Lower lobe of right lung (tissue), 2 donors: ENCODE data around the gene AKT1S1. TPM values are rescaled to one million over a fixed set of nuclear protein-coding genes. Genes with fewer than 3 reads are reported as not detected.
A peak's percentile ranks its signal among the peaks of the same experiment; 100 is the strongest.

Source experiments
- ATAC-seq, 2 donors: fragments of 200-7000 bp; cut with Tn5 transposase; one replicate each; pipeline ENCODE4 v1.9.1; 2020 to 2022; ENCODE audit warnings: mild to moderate bottlenecking in 2 of 2, moderate library complexity in 2 of 2
- DNase-seq: peaks from one replicate; pipeline ENCODE4 v3.0.0-alpha.2; 2020
- H3K27ac ChIP-seq: fragments of 200-600 bp; one replicate; pipeline ENCODE4 v1.8.0; 2022
- H3K27me3 ChIP-seq: fragments of 200-600 bp; one replicate; pipeline ENCODE4 v1.8.0; 2022; ENCODE audit warnings: low read depth
- H3K36me3 ChIP-seq: fragments of 200-600 bp; one replicate; pipeline ENCODE4 v1.8.0; 2022; ENCODE audit warnings: mild to moderate bottlenecking
- H3K4me1 ChIP-seq: fragments of 200-600 bp; one replicate; pipeline ENCODE4 v1.8.0; 2022
- H3K4me3 ChIP-seq: fragments of 200-600 bp; one replicate; pipeline ENCODE4 v1.8.0; 2022; ENCODE audit warnings: mild to moderate bottlenecking
- H3K9me3 ChIP-seq: fragments of 200-600 bp; one replicate; pipeline ENCODE4 v1.8.0; 2022
- intact Hi-C: fragments of 100-400 bp; cut with DNase I; formaldehyde crosslinking; loops from one replicate; pipeline ENCODE4 v1.11.0; 2022
- total RNA-seq: library from RNA; stranded (reverse); fragmentation: NEBNext Ultra II Directional; extraction: Animal tissue kit (Norgen Biotek cat#: 25700); gene quantifications from one replicate; pipeline ENCODE4 v1.2.1, GENCODE V29; 2021
- TF ChIP-seq, protein P1 (sequence below): fragments of 200-600 bp; IDR thresholded peaks from one replicate; pipeline ENCODE4 v1.8.0; 2022; ENCODE audit warnings: antibody characterized with exemption, mild to moderate bottlenecking
- donor health status: DM: no; HTN: yes; CAD: no; lungs with severe emphysema.

AKT1S1 gene
- total RNA-seq, 1 donor from 2014 or later = 29.7 TPM

DNA sequence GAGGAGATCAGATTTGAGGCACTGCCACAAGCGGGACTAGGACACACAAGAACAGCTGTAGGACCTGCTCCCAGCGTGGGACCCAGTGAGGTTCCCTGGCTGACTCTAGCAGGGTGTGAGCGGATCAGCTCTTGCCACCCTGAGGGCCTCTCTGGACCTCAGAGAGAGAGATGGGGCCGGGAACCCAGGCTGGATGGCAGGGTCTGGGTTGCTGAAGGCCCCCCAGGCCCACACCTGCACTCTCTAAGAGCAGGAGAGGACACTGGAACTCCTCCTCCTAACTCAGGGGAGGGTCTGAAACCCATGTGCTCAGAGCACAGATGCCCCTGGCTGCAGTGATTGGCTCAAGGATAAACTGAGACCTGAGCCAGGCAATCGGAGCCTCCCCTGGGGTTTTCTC is 33.0 kb upstream of the AKT1S1 start:
- Histone ChIP-seq H3K4me3 (no peak overlapping the region), H3K36me3 (peaks cover 59% of the 10 kb centered on the region), H3K9me3 (no peaks in the 10 kb centered on the region), H3K27me3 (no peaks in the 10 kb centered on the region), H3K27ac (peak overlapping the region; percentile 18), H3K4me1 (peaks cover 22% of the 10 kb centered on the region)
- intact Hi-C loops = no loop called here
- DNase-seq (no peak), ATAC-seq (no peak)
- TF ChIP-seq, protein P1, sequence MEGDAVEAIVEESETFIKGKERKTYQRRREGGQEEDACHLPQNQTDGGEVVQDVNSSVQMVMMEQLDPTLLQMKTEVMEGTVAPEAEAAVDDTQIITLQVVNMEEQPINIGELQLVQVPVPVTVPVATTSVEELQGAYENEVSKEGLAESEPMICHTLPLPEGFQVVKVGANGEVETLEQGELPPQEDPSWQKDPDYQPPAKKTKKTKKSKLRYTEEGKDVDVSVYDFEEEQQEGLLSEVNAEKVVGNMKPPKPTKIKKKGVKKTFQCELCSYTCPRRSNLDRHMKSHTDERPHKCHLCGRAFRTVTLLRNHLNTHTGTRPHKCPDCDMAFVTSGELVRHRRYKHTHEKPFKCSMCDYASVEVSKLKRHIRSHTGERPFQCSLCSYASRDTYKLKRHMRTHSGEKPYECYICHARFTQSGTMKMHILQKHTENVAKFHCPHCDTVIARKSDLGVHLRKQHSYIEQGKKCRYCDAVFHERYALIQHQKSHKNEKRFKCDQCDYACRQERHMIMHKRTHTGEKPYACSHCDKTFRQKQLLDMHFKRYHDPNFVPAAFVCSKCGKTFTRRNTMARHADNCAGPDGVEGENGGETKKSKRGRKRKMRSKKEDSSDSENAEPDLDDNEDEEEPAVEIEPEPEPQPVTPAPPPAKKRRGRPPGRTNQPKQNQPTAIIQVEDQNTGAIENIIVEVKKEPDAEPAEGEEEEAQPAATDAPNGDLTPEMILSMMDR = no peak

DNA sequence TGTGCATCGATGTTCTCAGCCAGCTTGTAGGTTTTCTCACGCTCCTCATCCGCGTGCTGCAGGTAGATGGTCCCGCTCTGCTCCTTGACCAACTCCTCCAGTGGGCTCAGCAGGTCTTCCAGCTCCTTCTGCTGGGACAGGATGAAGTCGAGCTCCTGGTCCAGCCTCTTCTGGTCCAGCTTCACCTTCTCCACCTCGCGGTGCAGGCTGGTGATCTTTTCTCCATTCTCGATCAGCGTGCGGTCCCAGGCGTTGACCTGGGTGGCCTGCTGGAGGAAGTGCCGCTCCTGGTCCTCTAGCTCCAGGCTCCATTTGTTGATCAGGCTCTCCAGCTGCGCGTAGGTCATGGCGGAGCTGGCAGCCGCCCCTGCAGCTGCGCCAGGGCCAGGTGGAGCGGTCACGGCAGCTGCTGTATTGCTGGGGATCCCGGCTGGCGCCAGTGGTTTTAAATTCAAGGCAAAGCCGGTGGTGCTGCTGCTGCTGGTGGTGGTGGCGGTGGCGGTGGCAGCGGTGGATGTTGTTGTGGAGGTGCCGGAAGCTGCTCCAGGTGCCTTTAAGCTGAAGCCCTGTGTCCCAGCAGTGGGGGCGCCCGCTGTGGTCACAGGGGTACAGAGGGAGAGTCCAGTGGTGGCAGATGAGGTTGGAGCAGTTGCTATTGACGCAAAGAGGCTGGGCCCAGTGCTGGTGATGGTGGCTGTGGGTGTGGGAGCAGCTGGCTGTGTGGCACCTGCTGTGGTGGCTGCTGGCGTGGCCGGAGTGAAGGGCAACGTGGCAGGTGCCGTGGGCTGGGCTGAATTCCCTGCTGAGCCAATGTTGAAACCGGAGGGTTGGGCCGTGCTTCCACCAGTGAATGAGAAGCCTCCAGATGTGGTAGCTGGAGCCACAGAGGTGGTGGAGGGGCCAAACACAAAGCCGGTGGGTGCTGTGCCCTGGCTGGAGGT is 31.6 kb upstream of the AKT1S1 start:
- TF ChIP-seq, protein P1 = no peak
- no peaks in the 10 kb centered on the region for H3K27me3 ChIP-seq
- no peak overlapping the region for H3K4me3 ChIP-seq
- ATAC-seq (no peak), DNase-seq (no peak)
- H3K27ac ChIP-seq = no peak overlapping the region
- intact Hi-C loops = no loop called here
- peaks cover 22% of the 10 kb centered on the region for H3K4me1 ChIP-seq
- H3K9me3 ChIP-seq = no peaks in the 10 kb centered on the region
- peaks cover 54% of the 10 kb centered on the region for H3K36me3 ChIP-seq

DNA sequence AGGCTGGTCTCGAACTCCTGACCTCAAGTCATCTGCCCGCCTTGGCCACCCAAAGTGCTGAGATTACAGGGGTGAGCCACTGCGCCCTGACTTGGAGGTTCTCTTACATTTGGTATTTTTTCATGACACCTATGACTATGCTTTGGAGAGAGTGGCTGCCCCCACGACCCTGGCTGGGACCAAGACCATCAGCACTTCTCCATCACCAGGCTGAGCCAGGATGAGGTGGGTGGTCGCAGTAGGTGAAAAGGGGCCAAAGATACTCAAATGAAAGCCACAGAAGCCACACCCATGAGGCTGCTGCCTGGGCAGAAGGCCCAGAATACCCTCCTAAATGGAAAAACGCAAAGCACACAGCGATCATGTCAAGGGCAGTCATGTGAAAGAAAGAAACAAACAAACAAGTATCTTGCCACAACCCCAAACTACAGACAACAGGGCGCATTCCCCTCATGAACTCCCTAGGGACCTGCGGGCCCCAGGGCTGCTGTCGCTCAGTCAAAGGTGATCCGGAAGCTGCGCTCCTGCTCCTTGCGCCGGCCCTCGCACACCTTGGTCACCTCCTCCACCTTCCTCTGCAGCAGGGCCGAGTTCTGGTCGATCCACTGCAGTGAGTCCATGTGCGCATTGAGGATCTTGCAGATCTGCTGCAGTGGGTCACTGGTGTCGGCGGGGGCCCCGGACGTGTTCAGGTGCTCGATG is 30.7 kb upstream of the AKT1S1 start:
- ATAC-seq (no peak), DNase-seq (no peak)
- H3K4me1 ChIP-seq = peaks cover 15% of the 10 kb centered on the region

DNA sequence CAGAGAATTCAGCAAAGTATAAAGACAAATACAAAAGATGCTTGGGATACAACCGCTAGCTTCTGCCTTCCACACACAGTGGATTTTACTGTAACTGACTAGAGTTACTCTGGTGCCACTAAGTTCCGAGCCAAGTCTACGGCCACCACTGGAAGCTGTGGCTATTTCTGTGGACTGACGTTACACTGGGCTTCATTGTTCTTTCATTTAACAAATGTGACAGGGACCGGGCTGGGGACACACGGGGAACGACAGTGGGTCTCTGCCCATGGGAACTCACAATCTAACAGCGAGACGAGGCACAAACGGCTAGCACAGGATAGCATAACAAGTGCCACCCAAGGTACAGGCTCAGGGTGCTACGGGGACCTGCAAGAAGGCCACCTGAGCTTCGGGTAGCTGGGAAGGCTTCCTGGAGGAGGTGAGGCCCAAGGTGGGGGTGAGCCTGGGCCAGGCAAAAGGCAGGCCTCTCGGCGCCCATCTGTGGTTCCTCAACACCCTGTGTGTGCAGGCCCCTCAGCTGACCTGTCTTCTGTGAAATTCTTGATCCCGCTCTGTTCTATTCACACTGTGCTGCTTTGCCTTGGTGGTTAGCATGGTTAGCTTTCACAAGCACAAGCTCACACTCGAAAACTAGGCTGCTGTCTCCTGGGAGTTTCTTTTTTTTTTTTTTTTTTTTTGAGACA is 29.9 kb upstream of the AKT1S1 start:
- H3K4me3 ChIP-seq = no peak overlapping the region
- ATAC-seq = no peak
- intact Hi-C loops = no loop called here
- H3K36me3 ChIP-seq = peaks cover 42% of the 10 kb centered on the region
- TF ChIP-seq, protein P1 = no peak
- DNase-seq = no peak
- peaks cover 13% of the 10 kb centered on the region for H3K4me1 ChIP-seq
- H3K27me3 ChIP-seq = no peaks in the 10 kb centered on the region
- H3K27ac ChIP-seq = no peak overlapping the region
- H3K9me3 ChIP-seq = no peaks in the 10 kb centered on the region

More for the DNA sequence above, 30.7 kb upstream of the AKT1S1 start:
- intact Hi-C loops = no loop called here
- TF ChIP-seq, protein P1 = no peak
- Histone ChIP-seq H3K27ac (no peak overlapping the region), H3K36me3 (peaks cover 46% of the 10 kb centered on the region), H3K4me3 (no peak overlapping the region), H3K9me3 (no peaks in the 10 kb centered on the region), H3K27me3 (no peaks in the 10 kb centered on the region)

DNA sequence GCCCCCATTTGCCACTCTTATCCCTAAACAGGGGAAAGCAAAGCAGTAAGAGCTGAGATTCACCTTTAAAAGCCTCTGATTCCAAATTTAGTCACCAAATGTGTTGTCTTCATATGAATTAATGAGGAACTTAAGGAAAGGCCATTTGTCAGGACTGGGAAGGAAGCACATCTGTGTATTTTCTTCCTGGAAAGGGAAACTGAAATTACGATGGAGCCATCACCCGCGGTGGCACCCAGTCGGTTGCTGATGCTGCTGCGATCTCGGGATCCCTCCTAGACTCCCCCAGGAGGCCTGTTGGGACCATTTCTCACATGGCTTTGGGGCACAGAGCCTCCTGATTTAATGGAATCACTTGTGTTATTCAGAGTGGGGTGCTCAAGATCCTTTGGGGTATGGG is 27.0 kb upstream of the AKT1S1 start:
- TF ChIP-seq, protein P1 = no peak
- intact Hi-C loops = no loop called here

More for the DNA sequence above, 27.0 kb upstream of the AKT1S1 start:
- DNase-seq = no peak
- peaks cover 35% of the 10 kb centered on the region for H3K36me3 ChIP-seq
- peak overlapping the region; percentile 5 for H3K4me3 ChIP-seq
- H3K4me1 ChIP-seq = no peaks in the 10 kb centered on the region
- no peak for ATAC-seq
- no peaks in the 10 kb centered on the region for H3K9me3 ChIP-seq
- H3K27me3 ChIP-seq = no peaks in the 10 kb centered on the region
- H3K27ac ChIP-seq = no peak overlapping the region
